Neural cell (in vitro differentiated cells): ENCODE results near the gene ADRB2.

ENCODE experiments used
- CTCF ChIP-seq: fragments of 450-650 bp; IDR thresholded peaks from 2 replicates; pipeline ENCODE4 v1.5.1; 2014; ENCODE audit warnings: antibody characterized with exemption, mild to moderate bottlenecking, moderate library complexity; ENCODE audit not compliant: poor library complexity, severe bottlenecking
- EP300 ChIP-seq: fragments of 450-650 bp; conservative IDR thresholded peaks from 2 replicates; pipeline ENCODE4 v1.6.1; 2014; ENCODE audit warnings: antibody characterized with exemption, mild to moderate bottlenecking, moderate library complexity; ENCODE audit not compliant: poor library complexity, severe bottlenecking
- MXI1 ChIP-seq: fragments of 450-650 bp; conservative IDR thresholded peaks from 2 replicates; pipeline ENCODE4 v1.6.1; 2014; ENCODE audit warnings: antibody characterized with exemption, mild to moderate bottlenecking; ENCODE audit not compliant: poor library complexity, severe bottlenecking
- POLR2AphosphoS5 ChIP-seq: IDR thresholded peaks from 2 replicates; pipeline ENCODE4 v1.6.1; 2012
- REST ChIP-seq: IDR thresholded peaks from 2 replicates; pipeline ENCODE4 v1.6.1; 2012; ENCODE audit warnings: borderline replicate concordance

GRCh38 chr5:148849461-148849860 is 23.1 kb downstream of the ADRB2 start:
- TF ChIP-seq EP300 (no peak), CTCF (no peak), POLR2AphosphoS5 (no peak), REST (no peak), MXI1 (no peak)
